DND-41 (cell line): ENCODE results near the gene DARS2.

ENCODE experiments used
- ATAC-seq: fragments of 200-7000 bp; cut with Tn5 transposase; 3 replicates; pipeline ENCODE4 v1.9.1; 2021; ENCODE audit warnings: low read depth; ENCODE audit not compliant: insufficient read depth
- DNase-seq: peaks from one replicate; pipeline ENCODE4 v3.0.0-alpha.2; 2020
- H2AFZ ChIP-seq: 2 replicates; pipeline ENCODE4 v1.6.0; 2012; ENCODE audit warnings: low read depth, low read length
- H3K27ac ChIP-seq: 2 replicates; pipeline ENCODE4 v1.5.1; 2012; ENCODE audit warnings: low read length, inconsistent platforms
- H3K27me3 ChIP-seq: fragments of 200-600 bp; sonication (generic); 2 replicates; pipeline ENCODE4 v1.6.0; 2012; ENCODE audit warnings: low read length, mild to moderate bottlenecking, inconsistent platforms; ENCODE audit not compliant: insufficient read depth, poor library complexity
- H3K36me3 ChIP-seq: 2 replicates; pipeline ENCODE4 v1.5.1; 2012; ENCODE audit warnings: low read length, inconsistent platforms; ENCODE audit not compliant: insufficient read depth
- H3K4me1 ChIP-seq: 2 replicates; pipeline ENCODE4 v1.5.1; 2012; ENCODE audit warnings: mild to moderate bottlenecking, low read length; ENCODE audit not compliant: insufficient read depth
- H3K4me2 ChIP-seq: 2 replicates; pipeline ENCODE4 v1.6.0; 2012; ENCODE audit warnings: mild to moderate bottlenecking, moderate library complexity, low read length, inconsistent platforms; ENCODE audit not compliant: insufficient read depth
- H3K4me3 ChIP-seq, 2 experiments: fragments of 200-600 bp in 1 of 2; shearing (Covaris generic) in 1 of 2; 2 replicates each; pipeline ENCODE4 v1.5.1; 2012 to 2016; ENCODE audit warnings: inconsistent platforms in 2 of 2, low read length in 2 of 2, mild to moderate bottlenecking in 2 of 2, low read depth in 1 of 2, moderate library complexity in 1 of 2
- H3K79me2 ChIP-seq: 2 replicates; pipeline ENCODE4 v1.6.0; 2012; ENCODE audit warnings: low read length, inconsistent platforms; ENCODE audit not compliant: insufficient read depth
- H3K9ac ChIP-seq: 2 replicates; pipeline ENCODE4 v1.6.0; 2012; ENCODE audit warnings: low read depth, mild to moderate bottlenecking, inconsistent platforms, low read length, moderate library complexity
- H3K9me3 ChIP-seq: 2 replicates; pipeline ENCODE4 v1.5.1; 2012; ENCODE audit warnings: low read length, moderate library complexity, mild to moderate bottlenecking, inconsistent platforms; ENCODE audit not compliant: insufficient read depth, severe bottlenecking
- H4K20me1 ChIP-seq: 2 replicates; pipeline ENCODE4 v1.6.0; 2012; ENCODE audit warnings: low read length; ENCODE audit not compliant: insufficient read depth
- CTCF ChIP-seq: IDR thresholded peaks from 2 replicates; pipeline ENCODE4 v1.5.1; 2012; ENCODE audit warnings: borderline replicate concordance, low read length, moderate library complexity, mild to moderate bottlenecking; ENCODE audit not compliant: poor library complexity, severe bottlenecking; ENCODE audit errors: extremely low read depth
- EZH2 ChIP-seq: IDR thresholded peaks from 3 replicates; pipeline ENCODE4 v1.6.1; 2012; ENCODE audit warnings: borderline replicate concordance, low read depth, mild to moderate bottlenecking, moderate library complexity, low read length, inconsistent platforms; ENCODE audit not compliant: severe bottlenecking

DARS2 gene

GRCh38 chr1:173887627-173888026 lies 63.2 kb downstream of the DARS2 start:
- Histone ChIP-seq H3K27me3 (no peaks in the 10 kb centered on the region), H3K9ac (no peak overlapping the region), H3K27ac (no peak overlapping the region), H3K4me3 (no peak overlapping the region), H4K20me1 (no peaks in the 10 kb centered on the region), H3K4me2 (no peak overlapping the region), H3K36me3 (peaks cover 29% of the 10 kb centered on the region), H2AFZ (no peak overlapping the region), H3K9me3 (no peaks in the 10 kb centered on the region), H3K4me1 (no peaks in the 10 kb centered on the region), H3K79me2 (no peaks in the 10 kb centered on the region)
- DNase-seq (no peak), ATAC-seq (no peak)
- TF ChIP-seq EZH2 (no peak), CTCF (no peak)

- TF ChIP-seq CTCF: no peak
- no peak for TF ChIP-seq EZH2
- Histone ChIP-seq H4K20me1 (no peaks in the 10 kb centered on the region), H3K27me3 (no peaks in the 10 kb centered on the region), H3K9me3 (no peaks in the 10 kb centered on the region), H3K27ac (no peak overlapping the region), H3K4me1 (no peaks in the 10 kb centered on the region), H3K36me3 (peaks cover 29% of the 10 kb centered on the region), H3K4me3 (no peak overlapping the region), H2AFZ (no peak overlapping the region), H3K79me2 (no peaks in the 10 kb centered on the region), H3K9ac (no peak overlapping the region), H3K4me2 (no peak overlapping the region)
- DNase-seq (no peak), ATAC-seq (no peak)
These were observed 64.3 kb downstream of the DARS2 start for GRCh38 chr1:173888749-173889148.

GRCh38 chr1:173889885-173890284 lies 65.4 kb downstream of the DARS2 start:
- Histone ChIP-seq H3K36me3 (peaks cover 27% of the 10 kb centered on the region), H3K4me1 (no peaks in the 10 kb centered on the region), H4K20me1 (no peaks in the 10 kb centered on the region), H3K9ac (no peak overlapping the region), H3K4me3 (no peak overlapping the region), H3K79me2 (no peaks in the 10 kb centered on the region), H2AFZ (no peak overlapping the region), H3K9me3 (no peaks in the 10 kb centered on the region), H3K4me2 (no peak overlapping the region), H3K27me3 (no peaks in the 10 kb centered on the region), H3K27ac (no peak overlapping the region)
- TF ChIP-seq CTCF (no peak), EZH2 (no peak)
- ATAC-seq: no peak
- DNase-seq: no peak

DNA sequence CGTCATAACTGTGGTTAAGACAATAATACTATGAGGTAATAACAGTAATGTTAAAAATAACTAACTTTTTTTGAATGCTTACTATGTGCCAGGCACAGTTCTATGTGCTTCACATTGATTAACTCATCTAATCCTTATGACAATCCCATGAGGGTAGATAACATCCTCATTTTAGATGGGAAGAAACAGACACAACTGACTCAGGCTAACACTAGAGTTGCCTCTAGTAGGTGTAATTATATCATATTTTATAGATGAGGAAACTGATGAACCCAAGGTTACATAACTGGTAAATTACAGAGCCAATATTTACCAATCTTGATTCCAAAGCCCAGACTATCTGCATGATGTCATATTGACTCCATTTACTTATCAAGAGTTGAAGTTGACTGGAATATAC lies 69.1 kb downstream of the DARS2 start:
- no peak overlapping the region for H3K4me2 ChIP-seq
- H3K9me3 ChIP-seq: no peaks in the 10 kb centered on the region
- no peaks in the 10 kb centered on the region for H3K79me2 ChIP-seq
- H2AFZ ChIP-seq: no peak overlapping the region
- no peak overlapping the region for H3K9ac ChIP-seq
- no peaks in the 10 kb centered on the region for H4K20me1 ChIP-seq
- H3K4me3 ChIP-seq: no peak overlapping the region
- peaks cover 2% of the 10 kb centered on the region; the same call in 1 of the 2 replicates for H3K36me3 ChIP-seq
- DNase-seq (no peak), ATAC-seq (no peak)
- no peaks in the 10 kb centered on the region for H3K27me3 ChIP-seq
- no peak overlapping the region for H3K27ac ChIP-seq
- TF ChIP-seq EZH2 (no peak), CTCF (no peak)
- H3K4me1 ChIP-seq: no peaks in the 10 kb centered on the region
